Chondrocyte (in vitro differentiated cells): ENCODE results near the gene CALB2. TPM values are rescaled to one million over a fixed set of nuclear protein-coding genes. Genes with fewer than 3 reads are reported as not detected.

ENCODE experiments used
- DNase-seq: peaks from one replicate; pipeline ENCODE4 v3.0.0; 2021; ENCODE audit warnings: mixed read lengths, low spot score
- H3K27ac Mint-ChIP-seq: one replicate; pipeline ENCODE4 v1.8.0; 2021; ENCODE audit warnings: mild to moderate bottlenecking, moderate library complexity, mixed read lengths; ENCODE audit not compliant: unreplicated experiment
- H3K27me3 Mint-ChIP-seq: 2 replicates; pipeline ENCODE4 v1.8.0; 2021; ENCODE audit warnings: low read depth, mixed read lengths
- H3K36me3 Mint-ChIP-seq: 2 replicates; pipeline ENCODE4 v1.8.0; 2021; ENCODE audit warnings: low read depth, mixed read lengths
- H3K4me1 Mint-ChIP-seq: 2 replicates; pipeline ENCODE4 v1.8.0; 2021; ENCODE audit warnings: low read depth, mild to moderate bottlenecking, mixed read lengths
- H3K4me3 Mint-ChIP-seq: one replicate; pipeline ENCODE4 v1.8.0; 2021; ENCODE audit warnings: mild to moderate bottlenecking, moderate library complexity, mixed read lengths; ENCODE audit not compliant: unreplicated experiment
- H3K9me3 Mint-ChIP-seq: 2 replicates; pipeline ENCODE4 v1.8.0; 2021; ENCODE audit warnings: low read depth, mixed read lengths
- CTCF ChIP-seq: fragments of 200-600 bp; sonication (generic); IDR thresholded peaks from 2 replicates; pipeline ENCODE4 v1.5.0; 2021; ENCODE audit warnings: antibody characterized with exemption, mild to moderate bottlenecking, moderate library complexity
- total RNA-seq: library from RNA; stranded (reverse); gene quantifications from 3 replicates; pipeline ENCODE4 v1.2.1, GENCODE V29; 2021

Gene CALB2
- total RNA-seq, 1 donor from 2014 or later: not detected

- TF ChIP-seq CTCF: no peak
- Mint-ChIP-seq H3K4me1 (peaks cover 11% of the 10 kb centered on the region), H3K27ac (no peak overlapping the region), H3K9me3 (peaks cover 3% of the 10 kb centered on the region), H3K27me3 (peaks cover 20% of the 10 kb centered on the region), H3K4me3 (peak overlapping the region; percentile 55), H3K36me3 (no peaks in the 10 kb centered on the region)
- DNase-seq: no peak
These were observed 67.2 kb downstream of the CALB2 start for GRCh38 chr16:71425746-71426068.

GRCh38 chr16:71426069-71426879 is 67.8 kb downstream of the CALB2 start:
- Mint-ChIP-seq H3K27ac (peak overlapping the region; percentile 12), H3K27me3 (peaks cover 19% of the 10 kb centered on the region), H3K9me3 (peaks cover 3% of the 10 kb centered on the region), H3K4me3 (peak overlapping the region; percentile 55), H3K4me1 (peaks cover 11% of the 10 kb centered on the region), H3K36me3 (no peaks in the 10 kb centered on the region)
- TF ChIP-seq CTCF: no peak
- DNase-seq: peak; percentile 92

- TF ChIP-seq CTCF: no peak
- Mint-ChIP-seq H3K9me3 (peaks cover 3% of the 10 kb centered on the region), H3K4me3 (no peak overlapping the region), H3K27me3 (peaks cover 19% of the 10 kb centered on the region), H3K36me3 (no peaks in the 10 kb centered on the region), H3K27ac (no peak overlapping the region), H3K4me1 (peaks cover 11% of the 10 kb centered on the region)
- no peak for DNase-seq
These were observed 68.5 kb downstream of the CALB2 start for GRCh38 chr16:71426880-71427615.

- no peak for TF ChIP-seq CTCF
- Mint-ChIP-seq H3K9me3 (peaks cover 3% of the 10 kb centered on the region), H3K4me3 (no peak overlapping the region), H3K4me1 (peaks cover 11% of the 10 kb centered on the region), H3K27ac (no peak overlapping the region), H3K27me3 (peaks cover 14% of the 10 kb centered on the region), H3K36me3 (no peaks in the 10 kb centered on the region)
- DNase-seq: no peak
These were observed 69.9 kb downstream of the CALB2 start for GRCh38 chr16:71428385-71428784.

GRCh38 chr16:71428883-71429282 is 70.4 kb downstream of the CALB2 start:
- H3K36me3 Mint-ChIP-seq: no peaks in the 10 kb centered on the region
- no peak for TF ChIP-seq CTCF
- H3K27me3 Mint-ChIP-seq: peaks cover 13% of the 10 kb centered on the region
- DNase-seq: no peak
- no peak overlapping the region for H3K4me3 Mint-ChIP-seq
- H3K9me3 Mint-ChIP-seq: peaks cover 3% of the 10 kb centered on the region
- no peak overlapping the region for H3K27ac Mint-ChIP-seq
- H3K4me1 Mint-ChIP-seq: peaks cover 11% of the 10 kb centered on the region
